GM12878 (cell line): Measurements from ENCODE around the gene PPIB. TPM values are rescaled to one million over a fixed set of nuclear protein-coding genes. Genes with fewer than 3 reads are reported as not detected.

ENCODE experiments used
- ATAC-seq: fragments of 200-7000 bp; cut with Tn5 transposase; 3 replicates; pipeline ENCODE4 v1.9.1; 2020; ENCODE audit warnings: mild to moderate bottlenecking, moderate library complexity
- BruUV-seq: library from RNA; stranded (reverse); fragments of 400-500 nt; replicated peaks from 2 replicates; lab custom pipeline; 2021; lab: Mats Ljungman, UMichigan
- CTCF ChIA-PET: fragments of 300-600 bp; sonication (Branson Sonifier 250); formaldehyde crosslinking; extraction: SDS; loops from one replicate; lab custom pipeline; 2021; ENCODE audit warnings: inconsistent platforms; lab: Yijun Ruan, JAX
- POLR2A ChIA-PET: fragments of 350-600 bp; formaldehyde crosslinking; extraction: SDS; loops from one replicate; lab custom pipeline; 2021; ENCODE audit warnings: inconsistent platforms; lab: Charles Lee
- RAD21 ChIA-PET: fragments of 300-600 bp; sonication (Branson Sonifier 250); formaldehyde crosslinking; loops from one replicate; lab custom pipeline; 2023; ENCODE audit warnings: antibody characterized with exemption; ENCODE audit not compliant: unreplicated experiment; lab: Charles Lee
- SMC1A ChIA-PET: fragments of 300-600 bp; sonication (Branson Sonifier 250); formaldehyde crosslinking; loops from one replicate; lab custom pipeline; 2023; ENCODE audit not compliant: unreplicated experiment, uncharacterized antibody; lab: Charles Lee
- DNase-seq: peaks from one replicate; pipeline ENCODE4 v3.0.0-alpha.2; 2011; ENCODE audit warnings: low read depth, low spot score
- FAIRE-seq: peaks from 3 replicates; lab custom pipeline; 2011; peaks lifted over from hg19 to GRCh38; lab: Jason Lieb, UNC
- H2AFZ ChIP-seq: 2 replicates; pipeline ENCODE4 v1.6.0; 2011; ENCODE audit warnings: low read depth, low read length, control low read depth; ENCODE audit not compliant: control insufficient read depth
- H3K27ac ChIP-seq: 2 replicates; pipeline ENCODE4 v1.5.1; 2011; ENCODE audit warnings: control low read depth; ENCODE audit not compliant: control insufficient read depth, insufficient read depth
- H3K27me3 ChIP-seq, 2 experiments: replicated peaks in 1 of 2; 2 replicates each; pipeline versions ENCODE4 v1.6.0 to v1.6.1; 2011; ENCODE audit warnings: low read length in 1 of 2; ENCODE audit not compliant: control insufficient read depth in 2 of 2, insufficient read depth in 2 of 2
- H3K36me3 ChIP-seq, 2 experiments: 2 replicates each; pipeline ENCODE4 v1.5.1; 2011; ENCODE audit warnings: low read length in 1 of 2; ENCODE audit not compliant: control insufficient read depth in 2 of 2, insufficient read depth in 2 of 2
- H3K4me1 ChIP-seq: 2 replicates; pipeline ENCODE4 v1.6.1; 2011; ENCODE audit warnings: mild to moderate bottlenecking, low read length, moderate library complexity, mixed read lengths; ENCODE audit not compliant: control insufficient read depth, insufficient read depth
- H3K4me2 ChIP-seq: 2 replicates; pipeline ENCODE4 v1.6.0; 2011; ENCODE audit warnings: control low read depth; ENCODE audit not compliant: control insufficient read depth, insufficient read depth
- H3K4me3 ChIP-seq: fragments of 200-600 bp; sonication (generic); 2 replicates; pipeline ENCODE4 v1.5.1; 2016
- H3K79me2 ChIP-seq: 2 replicates; pipeline ENCODE4 v1.6.0; 2011; ENCODE audit warnings: low read length; ENCODE audit not compliant: control insufficient read depth, insufficient read depth
- H3K9ac ChIP-seq: 2 replicates; pipeline ENCODE4 v1.8.0; 2011; ENCODE audit warnings: low read length, control low read depth, mixed read lengths; ENCODE audit not compliant: control insufficient read depth, insufficient read depth
- H3K9me3 ChIP-seq: replicated peaks from 3 replicates; pipeline ENCODE4 v1.5.1; 2011; ENCODE audit warnings: mild to moderate bottlenecking, low read length; ENCODE audit not compliant: control insufficient read depth, insufficient read depth
- H4K20me1 ChIP-seq: 2 replicates; pipeline ENCODE4 v1.6.0; 2011; ENCODE audit not compliant: control insufficient read depth, insufficient read depth
- BRCA1 ChIP-seq: IDR thresholded peaks from 2 replicates; pipeline ENCODE4 v1.6.1; 2011; ENCODE audit warnings: low read depth, low read length, improper control_type of control experiment
- CHD4 ChIP-seq: fragments of 200-600 bp; sonication (generic); IDR thresholded peaks from 2 replicates; pipeline ENCODE4 v1.6.1; 2016; ENCODE audit warnings: mild to moderate bottlenecking
- ETV6 ChIP-seq, 2 experiments: fragments of 450-650 bp in 1 of 2; IDR thresholded peaks in 1 of 2; conservative IDR thresholded peaks in 1 of 2; 2 replicates each; pipeline ENCODE4 v1.6.1; 2014; ENCODE audit warnings: antibody characterized with exemption in 1 of 2, borderline replicate concordance in 1 of 2, low read depth in 1 of 2, mild to moderate bottlenecking in 1 of 2, moderate library complexity in 1 of 2
- JUND ChIP-seq: IDR thresholded peaks from 2 replicates; pipeline ENCODE4 v1.6.1; 2012; ENCODE audit warnings: low read depth, mild to moderate bottlenecking, low read length, improper control_type of control experiment, moderate library complexity
- NFXL1 ChIP-seq: fragments of 450-650 bp; IDR thresholded peaks from 2 replicates; pipeline ENCODE4 v1.6.1; 2017; ENCODE audit warnings: antibody characterized with exemption, mild to moderate bottlenecking, borderline replicate concordance
- PAX8 ChIP-seq: fragments of 450-650 bp; IDR thresholded peaks from 2 replicates; pipeline ENCODE4 v1.6.1; 2017; ENCODE audit warnings: mild to moderate bottlenecking, moderate library complexity
- POLR2AphosphoS2 ChIP-seq: IDR thresholded peaks from 2 replicates; pipeline ENCODE4 v1.6.1; 2011; ENCODE audit warnings: low read depth, mild to moderate bottlenecking, low read length, improper control_type of control experiment, moderate library complexity
- SIN3A ChIP-seq: IDR thresholded peaks from 2 replicates; pipeline ENCODE4 v1.6.1; 2012; ENCODE audit warnings: low read depth, low read length, improper control_type of control experiment
- SMARCA5 ChIP-seq: fragments of 450-650 bp; IDR thresholded peaks from 2 replicates; pipeline ENCODE4 v1.6.1; 2017; ENCODE audit warnings: mild to moderate bottlenecking
- STAT3 ChIP-seq: IDR thresholded peaks from 2 replicates; pipeline ENCODE4 v1.6.1; 2011; ENCODE audit warnings: low read depth, low read length, improper control_type of control experiment
- WRNIP1 ChIP-seq: IDR thresholded peaks from 2 replicates; pipeline ENCODE4 v1.6.1; 2011; ENCODE audit warnings: low read depth, low read length, improper control_type of control experiment, borderline replicate concordance
- ZNF384 ChIP-seq: IDR thresholded peaks from 2 replicates; pipeline ENCODE4 v1.6.1; 2012; ENCODE audit warnings: low read depth, mild to moderate bottlenecking, low read length, improper control_type of control experiment, borderline replicate concordance
- WGBS: methylation state at CpG from one replicate; pipeline ENCODE4 v1.1.6; 2016; ENCODE audit warnings: low lambda C conversion rate; ENCODE audit not compliant: insufficient replicate concordance, insufficient coverage; ENCODE audit errors: missing lambda C conversion rate; 5-methylcytosine and 5-hydroxymethylcytosine counted together
- in situ Hi-C: fragments of 300-500 bp; cut with MboI; formaldehyde crosslinking; loops from 9 replicates; pipeline ENCODE4 v1.14.3; 2018; ENCODE audit warnings: mixed read lengths
- intact Hi-C: fragments of 100-400 bp; cut with micrococcal nuclease; formaldehyde crosslinking; loops from one replicate; pipeline ENCODE4 v1.14.2; 2022; ENCODE audit not compliant: unreplicated experiment
- polyA plus RNA-seq, 11 experiments: library from polyadenylated mRNA; depleted of rRNA in 4 of 11; unstranded in 6 of 11; stranded (reverse) in 5 of 11; fragments of >200 nt; fragmentation: Nextera tagmentation in 4 of 11; fragmentation: Illumina TruSeq in 1 of 11; extraction: Ambion mirVana in 4 of 11; extraction: Trizol in 1 of 11; gene quantifications; 1 replicate in 1 of 11; 2 replicates in 10 of 11; pipeline versions ENCODE4 v1.2.1 to v1.2.3, GENCODE V29; 2011 to 2016; ENCODE audit warnings: inconsistent platforms in 2 of 11, missing spikeins in 2 of 11, low read depth in 1 of 11
- total RNA-seq, 4 experiments: library from RNA; depleted of rRNA in 3 of 4; stranded (reverse); fragments of >200 nt in 3 of 4; fragmentation: Illumina TruSeq in 1 of 4; extraction: Trizol in 1 of 4; gene quantifications; 2 replicates each; pipeline versions ENCODE4 v1.2.1 to v1.2.3, GENCODE V29; 2013 to 2021
- TF ChIP-seq, protein P1 (sequence below): fragments of 450-650 bp; IDR thresholded peaks from 2 replicates; pipeline ENCODE4 v1.6.1; 2018; ENCODE audit warnings: borderline replicate concordance, mild to moderate bottlenecking; ENCODE audit not compliant: partially characterized antibody
- TF ChIP-seq, protein P2 (sequence below): IDR thresholded peaks from 2 replicates; pipeline ENCODE4 v1.6.1; 2011; ENCODE audit warnings: mild to moderate bottlenecking, low read depth, low read length, moderate library complexity; ENCODE audit not compliant: insufficient replicate concordance

PPIB gene
- total and polyA plus RNA-seq, 10 of the 15 experiments (the other 5 are each of a cell fraction or from before 2014, with no cell fraction given) = 344 to 936 (median 508) TPM

DNA sequence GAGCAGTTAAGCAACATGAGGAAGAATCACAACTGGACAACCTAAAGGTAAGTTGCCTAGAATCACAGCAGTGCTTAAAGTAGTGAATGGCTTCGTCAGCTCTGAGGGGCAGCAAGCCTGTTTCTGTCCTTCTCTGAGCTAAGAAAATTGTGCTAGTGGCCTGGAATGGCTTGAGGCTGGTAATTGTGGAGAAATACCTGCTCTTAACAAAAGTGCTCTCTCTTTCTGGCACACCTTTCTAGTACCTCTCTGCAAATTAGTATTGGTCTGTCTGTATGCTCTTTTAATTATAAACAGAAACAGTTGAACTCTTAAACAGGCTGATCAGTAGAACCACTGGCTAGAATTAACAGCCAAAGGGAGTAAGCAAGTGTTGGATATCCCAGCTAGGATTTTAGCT, 55.5 kb downstream of the PPIB start:
- ChIA-PET CTCF (interaction anchor here (1.2 to 1.3 kb wide), 2 partner anchors 10 to 35 kb away, joined by 3 to 4 read pairs; no protein-coding TSS in a partner anchor), POLR2A (interaction anchor here (0.7 kb wide), 1 partner anchor 8 kb away, joined by 7 read pairs; no protein-coding TSS in a partner anchor), RAD21 (no interaction called here), SMC1A (interaction anchor here (0.6 to 1.8 kb wide), 4 partner anchors 10 to 414 kb away, joined by 3 to 4 read pairs (median 4); partner anchors contain the start of gene CIAO2A)
- H3K27me3 ChIP-seq = no peaks in the 10 kb centered on the region
- in situ Hi-C loops = no loop called here
- H3K36me3 ChIP-seq = no peaks in the 10 kb centered on the region; a peak in 2 of 4 replicates
- DNase-seq (no peak), FAIRE-seq (no peak), ATAC-seq (no peak)
- no peak overlapping the region for H3K4me2 ChIP-seq
- TF ChIP-seq JUND (no peak), PAX8 (no peak), CHD4 (no peak), NFXL1 (no peak), ETV6 (conservative IDR thresholded peaks at IDR 0.05 in 1 of 2, IDR thresholded peaks at IDR 0.05 in 1 of 2; ENCODE audit: borderline replicate concordance in 1 of 2, low read depth in 1 of 2) (no peak), ZNF384 (no peak), WRNIP1 (no peak), STAT3 (no peak), BRCA1 (no peak), POLR2AphosphoS2 (no peak), SMARCA5 (no peak), SIN3A (no peak)
- TF ChIP-seq, protein P1, sequence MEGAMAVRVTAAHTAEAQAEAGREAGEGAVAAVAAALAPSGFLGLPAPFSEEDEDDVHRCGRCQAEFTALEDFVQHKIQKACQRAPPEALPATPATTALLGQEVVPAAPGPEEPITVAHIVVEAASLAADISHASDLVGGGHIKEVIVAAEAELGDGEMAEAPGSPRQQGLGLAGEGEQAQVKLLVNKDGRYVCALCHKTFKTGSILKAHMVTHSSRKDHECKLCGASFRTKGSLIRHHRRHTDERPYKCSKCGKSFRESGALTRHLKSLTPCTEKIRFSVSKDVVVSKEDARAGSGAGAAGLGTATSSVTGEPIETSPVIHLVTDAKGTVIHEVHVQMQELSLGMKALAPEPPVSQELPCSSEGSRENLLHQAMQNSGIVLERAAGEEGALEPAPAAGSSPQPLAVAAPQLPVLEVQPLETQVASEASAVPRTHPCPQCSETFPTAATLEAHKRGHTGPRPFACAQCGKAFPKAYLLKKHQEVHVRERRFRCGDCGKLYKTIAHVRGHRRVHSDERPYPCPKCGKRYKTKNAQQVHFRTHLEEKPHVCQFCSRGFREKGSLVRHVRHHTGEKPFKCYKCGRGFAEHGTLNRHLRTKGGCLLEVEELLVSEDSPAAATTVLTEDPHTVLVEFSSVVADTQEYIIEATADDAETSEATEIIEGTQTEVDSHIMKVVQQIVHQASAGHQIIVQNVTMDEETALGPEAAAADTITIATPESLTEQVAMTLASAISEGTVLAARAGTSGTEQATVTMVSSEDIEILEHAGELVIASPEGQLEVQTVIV = no peak
- TF ChIP-seq, protein P2, sequence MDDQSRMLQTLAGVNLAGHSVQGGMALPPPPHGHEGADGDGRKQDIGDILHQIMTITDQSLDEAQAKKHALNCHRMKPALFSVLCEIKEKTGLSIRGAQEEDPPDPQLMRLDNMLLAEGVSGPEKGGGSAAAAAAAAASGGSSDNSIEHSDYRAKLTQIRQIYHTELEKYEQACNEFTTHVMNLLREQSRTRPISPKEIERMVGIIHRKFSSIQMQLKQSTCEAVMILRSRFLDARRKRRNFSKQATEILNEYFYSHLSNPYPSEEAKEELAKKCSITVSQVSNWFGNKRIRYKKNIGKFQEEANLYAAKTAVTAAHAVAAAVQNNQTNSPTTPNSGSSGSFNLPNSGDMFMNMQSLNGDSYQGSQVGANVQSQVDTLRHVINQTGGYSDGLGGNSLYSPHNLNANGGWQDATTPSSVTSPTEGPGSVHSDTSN = no peak
- H3K27ac ChIP-seq = no peak overlapping the region
- intact Hi-C loops = no loop called here
- no peaks in the 10 kb centered on the region; the same call in 2 of the 3 replicates for H3K9me3 ChIP-seq
- H3K79me2 ChIP-seq = peaks cover 72% of the 10 kb centered on the region
- H4K20me1 ChIP-seq = no peaks in the 10 kb centered on the region
- no peak overlapping the region for H3K4me3 ChIP-seq
- WGBS = 29% methylated on average over 1 of the region's 1 CpG
- H2AFZ ChIP-seq = no peak overlapping the region
- H3K4me1 ChIP-seq = peaks cover 21% of the 10 kb centered on the region
- no peak overlapping the region for H3K9ac ChIP-seq
- no TSS peak for BruUV-seq
